ENCODE data around the gene ATP8B3. TPM values are rescaled to one million over a fixed set of nuclear protein-coding genes. Genes with fewer than 3 reads are reported as not detected.

Gene ATP8B3
- total and polyA plus RNA-seq, 7 donors, result under 0.01 to 3.9 (median 0.68) TPM; not detected in 2

DNA sequence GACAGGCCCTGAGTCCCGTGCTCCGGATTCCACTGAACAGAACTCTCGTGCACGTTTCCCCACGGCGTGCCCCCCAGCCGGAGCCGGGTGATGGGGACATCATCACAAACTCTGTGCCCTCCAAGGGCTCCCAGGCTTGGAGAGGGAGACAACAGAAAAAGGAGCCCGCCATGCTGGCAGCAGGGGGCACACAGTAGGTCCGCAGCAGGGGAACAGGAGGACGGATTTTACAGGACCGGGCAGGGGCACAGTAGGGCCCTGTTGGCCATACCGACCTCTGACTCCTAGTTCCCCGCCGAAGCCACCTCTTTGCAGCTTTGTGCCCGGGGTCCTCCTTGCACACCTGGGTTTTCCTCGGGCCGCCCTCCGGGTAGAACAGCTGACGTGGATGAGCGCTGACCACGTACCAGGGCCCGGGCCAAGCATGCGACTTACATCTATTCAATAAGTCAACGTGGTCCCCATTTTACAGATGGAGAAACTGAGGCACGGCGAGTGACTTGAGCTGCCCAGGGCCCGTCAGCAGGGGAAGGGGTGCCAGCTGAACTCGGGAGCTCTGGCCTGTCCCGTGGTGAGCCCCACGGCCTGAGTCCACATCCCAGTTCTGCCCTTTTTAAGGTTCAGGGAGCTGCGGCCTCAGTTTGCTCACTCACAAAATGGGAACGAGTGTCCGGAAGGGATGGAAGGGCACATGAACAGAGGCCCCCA, 68.9 kb downstream of the ATP8B3 start:
- peaks cover 0 to 12% (median under 1%) of the 10 kb centered on the region in 4 donors for H3K4me1 ChIP-seq
- WGBS, 2 donors, result 81 to 85% methylated on average over 34 of the region's 34 CpGs
- TF ChIP-seq, protein P1, sequence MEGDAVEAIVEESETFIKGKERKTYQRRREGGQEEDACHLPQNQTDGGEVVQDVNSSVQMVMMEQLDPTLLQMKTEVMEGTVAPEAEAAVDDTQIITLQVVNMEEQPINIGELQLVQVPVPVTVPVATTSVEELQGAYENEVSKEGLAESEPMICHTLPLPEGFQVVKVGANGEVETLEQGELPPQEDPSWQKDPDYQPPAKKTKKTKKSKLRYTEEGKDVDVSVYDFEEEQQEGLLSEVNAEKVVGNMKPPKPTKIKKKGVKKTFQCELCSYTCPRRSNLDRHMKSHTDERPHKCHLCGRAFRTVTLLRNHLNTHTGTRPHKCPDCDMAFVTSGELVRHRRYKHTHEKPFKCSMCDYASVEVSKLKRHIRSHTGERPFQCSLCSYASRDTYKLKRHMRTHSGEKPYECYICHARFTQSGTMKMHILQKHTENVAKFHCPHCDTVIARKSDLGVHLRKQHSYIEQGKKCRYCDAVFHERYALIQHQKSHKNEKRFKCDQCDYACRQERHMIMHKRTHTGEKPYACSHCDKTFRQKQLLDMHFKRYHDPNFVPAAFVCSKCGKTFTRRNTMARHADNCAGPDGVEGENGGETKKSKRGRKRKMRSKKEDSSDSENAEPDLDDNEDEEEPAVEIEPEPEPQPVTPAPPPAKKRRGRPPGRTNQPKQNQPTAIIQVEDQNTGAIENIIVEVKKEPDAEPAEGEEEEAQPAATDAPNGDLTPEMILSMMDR (IDR thresholded peaks at IDR 0.05), result no peak
- TF ChIP-seq POLR2A (IDR thresholded peaks at IDR 0.05) (no peak), POLR2AphosphoS5 (IDR thresholded peaks at IDR 0.05) (no peak), EP300 (IDR thresholded peaks at IDR 0.05) (no peak)
- H3K9me3 ChIP-seq, result peaks cover 0 to 3% (median 0%) of the 10 kb centered on the region in 4 donors
- intact Hi-C loops (cut with DNase I), result no loop called here
- H3K27me3 ChIP-seq, result peaks cover 42 to 89% (median 52%) of the 10 kb centered on the region in 3 donors
- no peak overlapping the region for H3K4me3 ChIP-seq
- DNase-seq, result no peak
- H3K27ac ChIP-seq, result no peak overlapping the region
- no peaks in the 10 kb centered on the region for H3K36me3 ChIP-seq

DNA sequence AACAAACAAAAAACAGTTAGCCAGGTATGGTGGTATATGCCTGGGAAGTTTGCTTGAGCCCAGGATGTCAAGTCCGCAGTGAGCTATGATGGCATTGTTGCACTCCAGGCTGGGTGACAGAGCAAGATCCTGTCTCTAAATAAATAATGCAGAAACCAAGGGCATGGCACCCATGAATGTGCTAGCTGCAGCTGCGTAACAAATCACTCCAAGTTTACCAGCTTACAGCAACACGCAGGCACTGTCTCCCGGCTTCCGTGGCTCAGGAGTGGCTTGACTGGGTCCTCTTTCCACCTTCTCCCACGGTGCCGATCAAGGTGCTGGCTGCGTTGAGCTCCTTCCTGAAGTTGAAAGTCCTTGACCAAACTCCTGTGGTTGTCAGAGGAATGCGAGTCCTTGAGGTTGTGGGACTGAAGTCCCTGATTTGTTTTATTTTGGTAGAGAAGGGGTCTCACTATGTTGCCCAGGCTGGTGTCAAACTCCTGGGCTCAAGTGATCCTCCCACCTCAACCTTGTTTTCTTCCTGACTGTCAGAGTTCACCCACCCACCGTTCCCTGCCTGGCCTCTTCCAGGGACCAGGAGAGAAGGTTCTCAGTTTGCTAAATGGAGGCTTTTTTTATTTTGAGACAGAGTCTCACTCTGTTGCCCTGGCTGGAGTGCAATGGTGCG, 72.0 kb downstream of the ATP8B3 start:
- 93 to 94% methylated on average over 11 of the region's 11 CpGs for WGBS, 2 donors
- TF ChIP-seq POLR2AphosphoS5 (IDR thresholded peaks at IDR 0.05), result no peak
- TF ChIP-seq EP300 (IDR thresholded peaks at IDR 0.05), result no peak
- TF ChIP-seq, protein P1 (IDR thresholded peaks at IDR 0.05), result no peak
- no peak for TF ChIP-seq POLR2A (IDR thresholded peaks at IDR 0.05)
- Histone ChIP-seq H3K27ac (no peak overlapping the region), H3K4me1 (no peaks in the 10 kb centered on the region), H3K4me3 (no peak overlapping the region), H3K9me3 (peaks cover 0 to 3% (median 0%) of the 10 kb centered on the region in 4 donors), H3K36me3 (no peaks in the 10 kb centered on the region), H3K27me3 (peaks cover 20 to 91% (median 40%) of the 10 kb centered on the region in 3 donors)
- no peak for DNase-seq
- intact Hi-C loops (cut with DNase I), result no loop called here

- WGBS, 2 donors, result 36 to 43% methylated on average over 22 of the region's 22 CpGs
- Histone ChIP-seq H3K4me1 (no peaks in the 10 kb centered on the region), H3K27me3 (peaks cover 0 to 89% (median 35%) of the 10 kb centered on the region in 3 donors), H3K36me3 (no peaks in the 10 kb centered on the region), H3K27ac (no peak overlapping the region), H3K9me3 (peaks cover 0 to 3% (median 0%) of the 10 kb centered on the region in 4 donors), H3K4me3 (no peak overlapping the region)
- intact Hi-C loops (cut with DNase I), result no loop called here
- TF ChIP-seq POLR2AphosphoS5 (IDR thresholded peaks at IDR 0.05), result no peak
- TF ChIP-seq EP300 (IDR thresholded peaks at IDR 0.05), result no peak
- TF ChIP-seq, protein P1 (IDR thresholded peaks at IDR 0.05), result no peak
- TF ChIP-seq POLR2A (IDR thresholded peaks at IDR 0.05), result no peak
- no peak for DNase-seq
Measured at GRCh38 chr19:1736927-1737326, 75.1 kb downstream of the ATP8B3 start.

DNA sequence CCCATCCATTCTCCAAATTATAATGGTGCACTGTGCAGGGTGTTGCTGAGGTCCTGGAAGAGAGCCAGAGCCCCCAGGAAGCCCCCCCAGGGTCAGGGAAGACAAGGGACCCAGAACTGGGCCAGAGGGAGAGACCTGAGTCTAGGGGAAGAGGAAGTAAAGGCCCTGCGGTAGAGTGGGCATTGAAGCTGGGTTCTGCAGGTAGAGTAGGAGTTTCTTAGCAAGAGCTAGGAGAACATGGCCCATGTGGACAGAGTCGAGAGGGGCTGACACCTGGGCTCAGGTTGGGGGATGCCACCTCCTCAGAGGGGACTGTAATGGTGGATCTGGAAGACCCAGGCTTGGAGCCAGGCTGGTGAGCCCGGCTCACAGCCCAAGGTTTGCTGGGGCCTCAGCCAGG, 75.8 kb downstream of the ATP8B3 start:
- H3K4me3 ChIP-seq, result no peak overlapping the region
- intact Hi-C loops (cut with DNase I), result no loop called here
- 53 to 68% methylated on average over 3 of the region's 3 CpGs for WGBS, 2 donors
- no peak for DNase-seq
- no peaks in the 10 kb centered on the region for H3K36me3 ChIP-seq
- no peaks in the 10 kb centered on the region for H3K4me1 ChIP-seq
- no peak for TF ChIP-seq POLR2AphosphoS5 (IDR thresholded peaks at IDR 0.05)
- TF ChIP-seq EP300 (IDR thresholded peaks at IDR 0.05), result no peak
- TF ChIP-seq, protein P1 (IDR thresholded peaks at IDR 0.05), result no peak
- TF ChIP-seq POLR2A (IDR thresholded peaks at IDR 0.05), result no peak
- H3K9me3 ChIP-seq, result peaks cover 0 to 3% (median 0%) of the 10 kb centered on the region in 4 donors
- H3K27ac ChIP-seq, result no peak overlapping the region
- H3K27me3 ChIP-seq, result peaks cover 0 to 89% (median 41%) of the 10 kb centered on the region in 3 donors

Data from sigmoid colon (tissue), 7 donors.